Kidney (tissue), 14 donors: ENCODE measurements around the gene PSMD11. TPM values are rescaled to one million over a fixed set of nuclear protein-coding genes. Genes with fewer than 3 reads are reported as not detected.

Experiments used
- DNase-seq, 5 donors: peaks; one replicate each; pipeline ENCODE4 v3.0.0-alpha.2; 2013 to 2020
- FAIRE-seq: peaks from 2 replicates; lab custom pipeline; 2012; peaks lifted over from hg19 to GRCh38; lab: Jason Lieb, UNC
- H3K27ac ChIP-seq, 2 donors: one replicate each; pipeline ENCODE4 v1.7.0; 2013; ENCODE audit warnings: low read depth in 2 of 2, low read length in 2 of 2, inconsistent platforms in 1 of 2
- H3K27me3 ChIP-seq: one replicate; pipeline ENCODE4 v1.7.1; 2013; ENCODE audit warnings: low read length, inconsistent platforms; ENCODE audit not compliant: control insufficient read depth, insufficient read depth
- H3K36me3 ChIP-seq, 3 donors: one replicate each; pipeline versions ENCODE4 v1.7.0 to v1.7.1; 2013; ENCODE audit warnings: low read length in 3 of 3, control low read depth in 1 of 3, inconsistent platforms in 1 of 3; ENCODE audit not compliant: insufficient read depth in 3 of 3, control insufficient read depth in 2 of 3
- H3K4me1 ChIP-seq, 3 donors: one replicate each; pipeline versions ENCODE4 v1.7.0 to v1.7.1; 2013; ENCODE audit warnings: low read length in 3 of 3, inconsistent platforms in 1 of 3, low read depth in 1 of 3; ENCODE audit not compliant: control insufficient read depth in 2 of 3, insufficient read depth in 2 of 3
- H3K4me3 ChIP-seq, 3 donors: one replicate each; pipeline versions ENCODE4 v1.7.0 to v1.8.1; 2013; ENCODE audit warnings: low read length in 3 of 3, control low read depth in 1 of 3, inconsistent platforms in 1 of 3
- H3K9ac ChIP-seq, 3 donors: one replicate each; pipeline versions ENCODE4 v1.7.0 to v1.7.1; 2013; ENCODE audit warnings: low read length in 3 of 3, control low read depth in 1 of 3, inconsistent platforms in 1 of 3
- H3K9me3 ChIP-seq, 3 donors: one replicate each; pipeline versions ENCODE4 v1.7.0 to v1.7.1; 2013; ENCODE audit warnings: low read length in 3 of 3, control low read depth in 1 of 3, inconsistent platforms in 1 of 3; ENCODE audit not compliant: control insufficient read depth in 2 of 3, insufficient read depth in 1 of 3
- intact Hi-C: fragments of 100-400 bp; cut with DNase I; formaldehyde crosslinking; loops from one replicate; pipeline ENCODE4 v1.11.1; 2022
- polyA plus RNA-seq: library from polyadenylated mRNA; stranded (reverse); fragments of 350-450 nt; fragmentation: Illumina TruSeq; extraction: RNeasy Lipid Tissue Mini Kit (QIAGEN cat#74804); gene quantifications from one replicate; pipeline ENCODE4 v1.2.3, GENCODE V29; 2014; ENCODE audit warnings: low read depth, low replicate concordance; ENCODE audit not compliant: insufficient read depth
- total RNA-seq: library from RNA; stranded (reverse); fragmentation: NEBNext Ultra II Directional; extraction: Animal tissue kit (Norgen Biotek cat#: 25700); gene quantifications from one replicate; pipeline ENCODE4 v1.2.1, GENCODE V29; 2021
- TF ChIP-seq, protein P1 (sequence below): IDR thresholded peaks from 3 replicates; pipeline ENCODE4 v1.5.1; 2012; ENCODE audit warnings: mild to moderate bottlenecking, moderate library complexity, borderline replicate concordance; ENCODE audit not compliant: insufficient read depth; ENCODE audit errors: extremely low read depth
- donor health status: control.
- donor health status: control.
- donor health status: control.
- donor health status: control.
- donor health status: control.
- donor health status: DM: yes; HTN: yes; CAD: no.
- donor health status: Normal renal cell carcinoma (clear cell type).

Gene PSMD11
- total and polyA plus RNA-seq, 2 donors from 2014 or later: 65.1 to 67.5 TPM

DNA sequence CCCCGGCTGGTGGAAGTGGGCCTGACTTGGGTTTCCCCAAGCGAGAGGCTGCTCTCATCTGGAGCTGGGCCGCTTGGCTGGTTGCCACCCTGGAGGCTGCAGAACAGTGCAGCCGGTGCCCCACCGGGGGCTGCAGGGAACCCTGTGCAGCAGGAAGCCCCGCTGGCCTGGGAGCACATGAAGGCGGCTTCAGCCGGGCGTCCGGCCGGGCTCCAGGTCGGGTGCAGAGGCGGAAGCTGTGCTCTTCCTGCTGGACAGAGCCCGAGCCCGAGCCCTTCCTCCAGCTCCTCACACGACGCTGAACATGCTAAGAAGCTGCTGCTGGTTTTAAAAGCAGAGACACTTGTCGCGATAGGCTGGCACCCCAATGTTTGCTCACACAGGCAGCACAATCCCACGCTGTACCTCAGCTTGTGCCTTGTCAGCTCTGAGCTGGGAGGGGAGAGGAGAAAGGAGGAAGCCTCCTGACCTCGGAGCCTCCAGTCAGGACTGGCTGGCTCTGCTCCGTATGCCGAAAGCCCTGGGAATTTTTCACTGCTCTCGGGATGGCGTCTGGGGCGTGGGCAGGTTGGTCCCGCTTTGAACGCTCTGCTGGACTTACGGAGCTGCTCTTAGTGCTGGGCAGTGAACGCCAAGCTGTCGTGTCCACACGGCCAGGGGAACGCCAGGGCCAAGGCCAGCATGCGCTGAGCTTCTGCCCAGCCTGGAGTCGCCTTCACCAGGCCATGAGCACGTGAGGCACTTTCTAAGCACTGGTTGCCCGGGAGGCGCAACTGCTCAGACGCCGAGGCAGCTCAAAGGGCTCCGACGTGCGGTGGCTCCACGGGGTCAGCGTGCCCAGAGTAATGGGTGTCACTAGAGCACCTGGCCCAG is 51.3 kb downstream of the PSMD11 start:
- TF ChIP-seq, protein P1, sequence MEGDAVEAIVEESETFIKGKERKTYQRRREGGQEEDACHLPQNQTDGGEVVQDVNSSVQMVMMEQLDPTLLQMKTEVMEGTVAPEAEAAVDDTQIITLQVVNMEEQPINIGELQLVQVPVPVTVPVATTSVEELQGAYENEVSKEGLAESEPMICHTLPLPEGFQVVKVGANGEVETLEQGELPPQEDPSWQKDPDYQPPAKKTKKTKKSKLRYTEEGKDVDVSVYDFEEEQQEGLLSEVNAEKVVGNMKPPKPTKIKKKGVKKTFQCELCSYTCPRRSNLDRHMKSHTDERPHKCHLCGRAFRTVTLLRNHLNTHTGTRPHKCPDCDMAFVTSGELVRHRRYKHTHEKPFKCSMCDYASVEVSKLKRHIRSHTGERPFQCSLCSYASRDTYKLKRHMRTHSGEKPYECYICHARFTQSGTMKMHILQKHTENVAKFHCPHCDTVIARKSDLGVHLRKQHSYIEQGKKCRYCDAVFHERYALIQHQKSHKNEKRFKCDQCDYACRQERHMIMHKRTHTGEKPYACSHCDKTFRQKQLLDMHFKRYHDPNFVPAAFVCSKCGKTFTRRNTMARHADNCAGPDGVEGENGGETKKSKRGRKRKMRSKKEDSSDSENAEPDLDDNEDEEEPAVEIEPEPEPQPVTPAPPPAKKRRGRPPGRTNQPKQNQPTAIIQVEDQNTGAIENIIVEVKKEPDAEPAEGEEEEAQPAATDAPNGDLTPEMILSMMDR: no peak
- Histone ChIP-seq H3K36me3 (no peaks in the 10 kb centered on the region), H3K4me1 (peaks cover 0 to 6% (median 0%) of the 10 kb centered on the region in 3 donors), H3K9ac (no peak overlapping the region), H3K27me3 (no peaks in the 10 kb centered on the region), H3K27ac (no peak overlapping the region), H3K9me3 (no peaks in the 10 kb centered on the region), H3K4me3 (peak overlapping the region in 1 of 3 donors; percentile 7)
- intact Hi-C loops: no loop called here
- DNase-seq: peak; percentile 53 to 84 (median 67)
- FAIRE-seq: no peak

DNA sequence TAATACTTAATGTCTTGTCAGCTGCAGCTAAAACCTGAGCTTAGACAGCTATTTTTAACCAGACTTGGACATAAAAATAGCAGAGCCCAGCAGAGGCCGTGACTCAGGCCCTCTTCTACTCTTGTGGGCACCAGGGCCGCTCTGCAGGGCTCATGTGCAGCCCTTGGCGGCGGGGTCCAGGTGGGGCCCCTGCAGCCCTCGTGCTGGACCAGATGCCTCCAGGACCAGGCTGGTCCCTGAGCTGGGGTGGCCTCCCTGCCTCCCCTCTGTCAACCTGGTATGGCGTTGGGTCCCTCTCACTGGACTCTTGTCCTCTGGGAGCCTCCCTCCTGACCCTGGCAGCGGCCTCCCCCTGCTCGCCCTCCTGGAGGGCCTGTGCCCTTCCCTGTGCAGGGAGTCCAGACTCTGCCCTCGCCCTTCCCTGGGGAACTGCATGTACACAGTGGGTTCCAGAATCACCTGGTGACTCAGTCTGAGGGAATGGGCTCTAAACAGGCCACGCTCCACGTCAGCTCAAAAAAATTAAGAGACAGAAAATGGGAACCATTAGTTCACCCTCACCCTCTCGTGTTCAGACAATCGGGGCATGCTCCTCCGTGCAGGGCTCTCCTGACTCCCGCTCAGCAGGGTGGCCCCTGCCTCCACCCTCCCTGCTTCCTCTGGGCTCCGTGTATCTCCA is 52.2 kb downstream of the PSMD11 start:
- FAIRE-seq: no peak
- TF ChIP-seq, protein P1: no peak
- H3K27ac ChIP-seq: no peak overlapping the region
- no peak overlapping the region for H3K9ac ChIP-seq
- H3K4me1 ChIP-seq: peaks cover 0 to 6% (median 0%) of the 10 kb centered on the region in 3 donors
- H3K27me3 ChIP-seq: no peaks in the 10 kb centered on the region
- no peaks in the 10 kb centered on the region for H3K36me3 ChIP-seq
- H3K4me3 ChIP-seq: no peak overlapping the region
- intact Hi-C loops: no loop called here
- no peaks in the 10 kb centered on the region for H3K9me3 ChIP-seq
- DNase-seq: no peak

DNA sequence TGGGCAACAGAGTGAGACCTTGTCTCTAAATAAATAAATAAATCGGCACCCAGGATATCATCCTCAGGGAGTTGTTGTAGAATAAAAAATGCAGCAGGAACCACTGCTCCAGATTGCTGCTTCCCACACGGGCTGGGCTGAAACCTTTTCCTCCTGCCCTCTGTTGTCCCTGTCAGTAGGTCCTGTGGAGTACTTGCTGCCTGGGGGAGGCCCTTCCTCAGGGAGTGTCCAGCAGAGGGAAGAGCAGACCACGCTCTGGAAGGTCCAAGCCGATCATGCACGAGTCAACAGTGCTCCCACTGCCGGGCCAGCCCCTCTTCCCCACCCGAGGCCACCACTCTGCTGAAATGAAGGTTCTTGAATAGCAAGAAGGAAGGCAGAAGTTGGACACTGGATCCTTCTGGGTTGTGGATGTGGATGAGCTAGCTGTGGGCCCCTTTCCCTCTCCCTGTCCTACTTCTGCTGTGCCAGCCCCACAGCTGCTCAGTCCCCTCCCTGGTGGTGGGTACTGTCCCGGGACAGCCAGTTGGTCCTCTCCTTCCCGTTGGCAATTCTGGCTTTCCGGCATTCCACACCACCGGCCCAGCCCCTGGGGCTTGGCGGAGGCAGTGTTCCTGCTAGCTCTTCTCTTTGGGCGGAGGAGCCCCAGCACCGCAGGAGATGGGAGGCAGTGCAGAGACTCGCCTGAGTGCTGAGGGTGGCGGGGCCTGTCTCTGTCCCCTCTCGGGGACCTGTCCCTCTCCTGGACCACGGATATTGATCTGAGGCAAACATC is 53.3 kb downstream of the PSMD11 start:
- Histone ChIP-seq H3K9ac (no peak overlapping the region), H3K9me3 (no peaks in the 10 kb centered on the region), H3K4me3 (no peak overlapping the region), H3K27ac (no peak overlapping the region), H3K36me3 (no peaks in the 10 kb centered on the region), H3K27me3 (no peaks in the 10 kb centered on the region), H3K4me1 (peaks cover 0 to 6% (median 0%) of the 10 kb centered on the region in 3 donors)
- intact Hi-C loops: no loop called here
- TF ChIP-seq, protein P1: no peak
- FAIRE-seq (no peak), DNase-seq (peak in 1 of 5 donors; percentile 45)
